OCI-LY3 (cell line): Measurements from ENCODE around the gene FANCD2OS.
"Not testable (repeated sequence)": the region's sequence is repeated elsewhere in the genome, so short reads cannot be mapped to it uniquely, and the experiment has no call there.

Experiments
- CTCF ChIP-seq: fragments of 200-600, 300-600 bp; sonication (generic); IDR thresholded peaks from 2 replicates; pipeline ENCODE4 v1.5.1; 2014; ENCODE audit warnings: antibody characterized with exemption, low read length, low read depth
- EZH2phosphoT487 ChIP-seq: fragments of 200-600 bp; shearing (Covaris generic); IDR thresholded peaks from 2 replicates; pipeline ENCODE4 v1.6.1; 2018; ENCODE audit warnings: antibody characterized with exemption, mixed run types, low read depth

GRCh38 chr3:10135872-10136271 lies 27.8 kb upstream of the FANCD2OS start:
- TF ChIP-seq CTCF, EZH2phosphoT487: not testable (repeated sequence)
